ENCODE measurements around the gene KIF22.

KIF22 gene

GRCh38 chr16:29841631-29842030 lies 51.1 kb downstream of the KIF22 start:
- DNase-seq (ENCODE audit: low read depth): no peak

GRCh38 chr16:29842732-29843346 lies 52.3 kb downstream of the KIF22 start:
- no peak for DNase-seq (ENCODE audit: low read depth)

GRCh38 chr16:29843931-29844330 lies 53.4 kb downstream of the KIF22 start:
- DNase-seq (ENCODE audit: low read depth): no peak

GRCh38 chr16:29844575-29845331 lies 54.2 kb downstream of the KIF22 start:
- no peak for DNase-seq (ENCODE audit: low read depth)

GRCh38 chr16:29845656-29846055 lies 55.1 kb downstream of the KIF22 start:
- no peak for DNase-seq (ENCODE audit: low read depth)

GRCh38 chr16:29848420-29849297 lies 58.1 kb downstream of the KIF22 start:
- no peak for DNase-seq (ENCODE audit: low read depth)

GRCh38 chr16:29849505-29849904 lies 59.0 kb downstream of the KIF22 start:
- no peak for DNase-seq (ENCODE audit: low read depth)

GRCh38 chr16:29850998-29851397 lies 60.4 kb downstream of the KIF22 start:
- no peak for DNase-seq (ENCODE audit: low read depth)

GRCh38 chr16:29852654-29853053 lies 62.1 kb downstream of the KIF22 start:
- peak; percentile 70 for DNase-seq (ENCODE audit: low read depth)

- no peak for DNase-seq (ENCODE audit: low read depth)
Observed at GRCh38 chr16:29854520-29855100, 64.1 kb downstream of the KIF22 start.
